Measurements from ENCODE around the gene NDUFS5.

- TF ChIP-seq POLR2AphosphoS5 (IDR thresholded peaks at IDR 0.05; ENCODE audit: insufficient read depth in 1 of 2, low read depth in 1 of 2) (no peak), CTCF (IDR thresholded peaks at IDR 0.05) (no peak)
Measured at GRCh38 chr1:39082010-39082799, 56.1 kb downstream of the NDUFS5 start.
